GM19468 (cell line): Measurements from ENCODE around the gene FRK.
A peak's percentile ranks its signal among the peaks of the same experiment; 100 is the strongest.
"Not testable (repeated sequence)": the region's sequence is repeated elsewhere in the genome, so short reads cannot be mapped to it uniquely, and the experiment has no call there.

Experiments
- ATAC-seq: cut with Tn5 transposase; IDR thresholded peaks from one replicate; pipeline ENCODE4 v1.9.1; 2021; ENCODE audit warnings: mild to moderate bottlenecking, moderate library complexity, moderate number of reproducible peaks; ENCODE audit not compliant: unreplicated experiment; ENCODE audit errors: extremely low read depth

Gene FRK

DNA sequence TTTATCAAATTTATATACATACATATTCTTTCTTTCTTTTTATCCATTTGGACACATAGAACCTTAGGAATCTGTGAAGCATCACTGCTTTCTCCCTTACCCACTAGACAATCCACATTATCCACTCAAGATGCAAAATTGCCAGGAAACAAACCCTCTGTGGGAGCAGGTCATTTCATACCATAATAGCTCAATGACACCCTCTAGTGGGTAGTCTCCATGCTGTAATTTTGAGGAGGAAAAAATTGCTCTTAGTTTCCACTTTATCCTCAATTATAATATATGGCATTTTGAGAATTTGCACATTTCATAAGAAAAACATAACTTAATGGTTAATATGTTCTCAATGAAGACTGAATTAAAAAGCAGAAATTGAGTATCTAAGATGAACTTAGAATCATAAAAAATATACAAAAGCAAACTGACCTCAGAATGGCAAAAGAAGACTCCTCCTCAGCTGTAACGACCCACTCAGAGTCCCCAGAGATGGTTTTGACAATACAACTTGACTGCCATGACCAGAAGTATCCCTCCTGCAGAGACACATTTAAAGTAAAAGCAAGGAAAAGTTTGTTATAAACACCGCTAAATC lies 164.1 kb downstream of the FRK start:
- ATAC-seq: no peak

DNA sequence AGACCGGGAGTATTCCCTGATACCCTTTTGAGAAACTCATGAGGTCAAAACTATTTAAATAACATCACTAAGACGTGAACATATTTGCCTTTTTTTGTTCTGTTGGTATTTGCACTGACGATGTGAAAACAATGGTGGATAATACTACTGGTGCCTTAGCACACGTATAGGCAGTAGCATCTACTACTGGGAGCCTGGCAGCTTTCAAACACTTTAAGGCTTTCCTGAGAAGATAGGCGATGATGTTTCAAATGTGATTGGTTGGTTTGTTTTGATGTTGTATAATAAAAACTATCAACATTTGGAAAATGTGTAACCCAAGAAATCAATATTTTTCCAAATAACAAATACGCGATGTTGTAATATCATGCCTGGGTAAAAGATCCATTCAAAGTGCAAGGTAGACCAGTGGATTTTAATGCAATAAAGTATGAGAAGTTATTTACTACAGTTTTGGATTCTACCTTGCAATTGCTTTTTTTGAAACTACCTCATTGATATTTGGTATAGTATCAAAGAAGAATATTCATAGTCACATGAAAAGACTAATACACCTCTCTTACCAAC lies 166.2 kb downstream of the FRK start:
- ATAC-seq: no peak

DNA sequence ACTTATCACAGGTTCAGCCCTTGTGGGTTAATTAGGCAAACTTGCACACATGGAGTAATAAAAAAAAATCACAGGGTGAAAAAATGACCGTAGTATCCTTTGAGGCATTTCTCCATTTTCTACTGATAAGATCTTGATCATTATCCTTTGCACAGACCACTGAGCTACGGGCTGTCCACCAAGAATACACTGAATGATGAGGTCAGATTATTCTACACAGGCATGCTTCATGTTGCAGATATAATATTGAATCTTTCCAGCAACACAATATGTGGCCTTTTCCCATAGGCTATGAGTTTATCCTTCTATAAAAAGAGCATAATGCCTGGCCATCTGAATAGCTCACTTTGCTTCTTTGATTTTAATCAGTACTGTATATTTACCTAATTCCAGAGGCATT lies 168.9 kb downstream of the FRK start:
- ATAC-seq: no peak

DNA sequence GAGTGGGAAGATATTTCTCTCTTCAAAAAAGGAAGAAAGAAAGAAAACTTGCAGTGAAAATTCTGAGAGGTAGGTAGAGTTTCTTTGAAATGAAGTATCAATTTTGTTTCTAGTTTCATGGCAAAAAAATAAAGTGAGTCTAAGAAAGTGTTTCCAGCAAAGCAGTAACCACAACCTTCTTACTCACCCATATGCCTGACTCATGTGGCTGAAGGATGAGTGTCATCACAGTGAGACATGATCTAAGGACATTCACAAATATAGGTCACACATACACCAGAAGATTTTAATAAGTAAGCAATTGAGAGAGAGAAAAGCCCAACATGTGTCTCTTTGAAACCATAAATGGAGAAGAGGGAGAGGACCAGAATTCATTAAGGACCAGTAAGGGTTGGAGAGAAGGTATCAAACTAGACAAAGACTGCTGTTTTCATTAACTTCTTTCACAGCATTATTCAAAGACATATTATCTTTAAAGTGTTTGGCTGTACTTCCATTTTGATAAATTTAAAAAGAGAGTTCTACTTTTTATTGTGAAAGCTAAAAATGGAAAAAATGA lies 169.5 kb downstream of the FRK start:
- peak; percentile 97 for ATAC-seq

DNA sequence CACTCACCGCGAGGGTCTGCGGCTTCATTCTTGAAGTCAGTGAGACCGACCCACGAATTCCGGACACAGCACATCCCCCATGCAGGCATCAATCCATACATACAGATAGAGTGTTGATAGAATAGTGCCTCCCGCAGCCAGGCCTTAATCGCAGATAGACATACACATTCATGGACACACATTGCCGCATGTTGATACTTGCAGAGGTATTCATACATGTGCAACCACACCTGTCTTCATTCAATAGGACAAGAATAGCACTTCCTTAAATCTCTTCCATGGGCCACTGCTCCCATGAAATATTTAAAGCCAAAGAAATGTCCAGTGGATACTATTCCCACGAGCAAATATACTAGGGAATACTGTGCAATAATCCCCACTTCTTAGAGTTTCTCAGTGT lies 170.5 kb downstream of the FRK start:
- no peak for ATAC-seq

DNA sequence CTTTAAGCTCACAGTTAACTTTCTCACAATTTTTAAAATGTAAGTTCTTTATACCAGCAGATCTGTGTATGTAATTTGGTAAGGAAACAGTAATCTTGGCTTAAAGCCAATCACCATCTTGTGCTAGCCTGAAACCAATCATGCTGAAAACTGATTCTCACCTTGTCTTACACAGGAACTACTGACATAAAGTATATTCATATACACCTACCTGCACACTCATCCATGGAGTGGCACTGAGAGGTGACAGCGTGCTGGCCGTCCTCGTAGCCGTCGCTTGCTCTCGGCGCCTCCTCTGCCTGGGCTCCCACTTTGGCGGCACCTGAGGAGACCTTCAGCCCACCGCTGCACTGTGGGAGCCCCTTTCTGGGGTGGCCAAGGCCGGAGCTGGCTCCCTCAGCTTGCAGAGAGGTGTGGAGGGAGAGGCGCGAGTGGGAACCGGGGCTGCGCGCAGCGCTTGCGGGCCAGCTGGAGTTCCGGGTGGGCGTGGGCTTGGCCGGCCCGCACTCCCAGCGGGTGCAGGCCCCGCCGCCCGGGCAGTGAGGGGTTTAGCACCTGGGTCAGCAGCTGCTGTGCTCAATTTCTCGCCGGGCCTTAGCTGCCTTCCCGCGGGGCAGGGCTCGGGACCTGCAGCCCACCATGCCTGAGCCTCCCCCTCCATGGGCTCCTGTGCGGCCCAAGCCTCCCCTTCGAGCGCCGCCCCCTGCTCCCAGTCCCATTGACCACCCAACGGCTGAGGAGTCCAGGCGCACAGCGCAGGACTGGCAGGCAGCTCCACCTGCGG lies 171.8 kb downstream of the FRK start:
- not testable (repeated sequence) for ATAC-seq

DNA sequence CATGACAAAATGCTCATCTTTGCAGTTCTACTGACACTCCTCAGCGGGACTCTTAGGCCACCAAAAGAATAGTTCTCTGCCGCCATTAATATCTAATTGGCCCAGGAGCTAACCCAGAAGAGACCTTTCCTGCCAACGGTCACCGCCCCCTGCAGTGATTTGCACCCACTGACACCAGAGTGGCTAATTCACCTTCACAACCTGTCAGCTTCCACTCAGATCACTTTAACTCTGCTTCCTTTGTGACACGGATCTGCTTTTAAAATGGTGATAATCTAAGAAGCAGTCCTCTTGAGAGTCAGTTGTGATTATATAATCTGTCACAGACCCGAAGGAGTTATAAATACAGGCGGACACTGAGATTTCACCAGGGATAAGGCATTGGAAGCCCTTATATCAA lies 172.8 kb downstream of the FRK start:
- ATAC-seq: no peak

DNA sequence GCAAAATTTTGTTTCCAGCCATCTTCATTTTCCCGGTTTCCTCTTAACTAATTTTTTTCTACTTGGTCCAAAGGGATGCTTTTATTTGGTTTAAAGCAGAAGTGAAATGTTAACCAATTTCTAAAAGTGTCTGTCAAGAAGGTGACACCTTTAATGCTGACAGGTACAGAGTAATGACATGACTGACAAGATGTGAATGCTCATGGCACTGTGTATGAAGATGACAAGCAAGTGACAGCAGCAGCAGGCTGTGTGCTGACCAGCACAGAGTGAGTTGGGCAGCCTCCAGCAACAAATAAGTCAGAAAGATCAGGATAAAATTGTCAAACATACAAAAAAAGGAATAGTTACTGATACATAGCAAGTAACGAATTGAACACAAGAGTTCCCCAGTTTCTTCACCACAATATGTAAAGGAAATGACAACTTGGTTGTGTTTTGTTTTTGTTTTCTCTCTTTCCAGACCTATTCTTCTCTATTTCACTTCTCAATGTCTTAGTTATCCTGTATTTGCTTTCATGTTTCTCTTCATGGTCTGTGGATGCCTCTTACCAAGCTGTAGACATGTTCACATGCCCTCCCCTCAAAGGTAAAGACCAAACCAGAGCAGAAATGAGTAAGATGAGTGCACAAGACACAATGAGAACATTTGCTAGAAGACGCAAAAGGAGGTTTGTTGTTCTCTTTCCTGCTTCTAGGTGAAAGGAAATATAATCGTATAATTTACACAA lies 174.9 kb downstream of the FRK start:
- ATAC-seq: no peak

DNA sequence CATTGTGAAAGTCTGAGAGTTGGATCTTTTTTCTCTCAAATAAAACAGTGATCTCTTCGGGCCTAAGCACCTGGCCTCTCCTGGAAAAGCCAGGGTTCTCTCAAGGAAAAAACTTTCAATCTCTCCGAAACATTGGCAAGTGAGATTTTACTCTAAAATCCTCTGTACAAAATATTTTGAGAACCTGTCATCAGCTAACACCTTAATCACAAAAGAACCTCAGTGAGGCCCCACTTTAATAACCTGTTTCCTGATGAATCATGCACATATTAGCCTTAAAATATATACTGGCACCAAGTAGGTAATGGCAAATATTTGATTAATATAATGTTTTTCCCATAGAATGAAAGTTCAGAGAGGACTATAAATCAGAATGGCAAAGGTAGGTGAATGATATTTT lies 177.9 kb downstream of the FRK start:
- ATAC-seq: no peak

DNA sequence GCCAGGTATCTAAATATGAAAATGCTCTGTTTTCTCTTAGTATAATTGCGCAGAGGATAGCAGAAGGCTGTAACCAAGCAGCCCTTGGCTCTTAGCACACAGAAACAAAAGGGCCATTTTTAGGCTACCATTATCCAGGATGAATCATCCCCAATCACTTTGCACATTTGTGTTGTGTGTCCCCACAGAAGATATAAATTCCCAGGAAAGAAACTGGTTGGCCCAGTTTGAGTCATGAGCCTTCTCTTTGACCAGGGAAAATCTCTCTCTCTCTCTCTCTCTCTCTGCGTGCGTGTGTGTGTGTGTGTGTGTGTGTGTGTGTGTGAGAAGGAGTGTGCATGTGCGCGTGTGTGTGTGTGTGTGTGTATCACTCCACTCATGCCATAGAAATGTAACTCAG lies 178.5 kb downstream of the FRK start:
- no peak for ATAC-seq
